HG03159 (cell line): ENCODE measurements around the gene PRAME.
"Not testable (repeated sequence)": the region's sequence is repeated elsewhere in the genome, so short reads cannot be mapped to it uniquely, and the experiment has no call there.

ENCODE experiments used
- ATAC-seq: cut with Tn5 transposase; IDR thresholded peaks from one replicate; pipeline ENCODE4 v1.9.1; 2021; ENCODE audit warnings: mild to moderate bottlenecking, moderate library complexity; ENCODE audit not compliant: unreplicated experiment

PRAME gene

DNA sequence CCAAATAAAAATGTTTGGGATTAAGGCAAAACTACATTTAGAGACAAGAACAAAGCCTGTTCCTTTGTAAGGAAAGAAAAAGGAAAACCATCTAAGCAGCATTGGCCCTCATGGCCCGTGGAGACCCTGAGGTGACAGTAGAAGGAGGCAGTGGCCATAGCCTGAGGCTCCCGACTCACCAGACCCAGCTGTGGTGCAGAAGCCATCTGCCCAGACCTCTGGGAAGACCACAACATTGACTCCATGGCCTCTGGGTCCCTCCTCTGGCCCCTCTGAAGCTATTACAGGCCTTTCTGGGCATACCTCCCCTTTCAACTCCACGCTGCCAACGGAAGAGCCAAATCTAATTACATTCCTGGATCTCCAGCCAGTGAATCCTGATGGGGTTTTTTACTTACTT, 6.4 kb downstream of the PRAME start:
- ATAC-seq: no peak

DNA sequence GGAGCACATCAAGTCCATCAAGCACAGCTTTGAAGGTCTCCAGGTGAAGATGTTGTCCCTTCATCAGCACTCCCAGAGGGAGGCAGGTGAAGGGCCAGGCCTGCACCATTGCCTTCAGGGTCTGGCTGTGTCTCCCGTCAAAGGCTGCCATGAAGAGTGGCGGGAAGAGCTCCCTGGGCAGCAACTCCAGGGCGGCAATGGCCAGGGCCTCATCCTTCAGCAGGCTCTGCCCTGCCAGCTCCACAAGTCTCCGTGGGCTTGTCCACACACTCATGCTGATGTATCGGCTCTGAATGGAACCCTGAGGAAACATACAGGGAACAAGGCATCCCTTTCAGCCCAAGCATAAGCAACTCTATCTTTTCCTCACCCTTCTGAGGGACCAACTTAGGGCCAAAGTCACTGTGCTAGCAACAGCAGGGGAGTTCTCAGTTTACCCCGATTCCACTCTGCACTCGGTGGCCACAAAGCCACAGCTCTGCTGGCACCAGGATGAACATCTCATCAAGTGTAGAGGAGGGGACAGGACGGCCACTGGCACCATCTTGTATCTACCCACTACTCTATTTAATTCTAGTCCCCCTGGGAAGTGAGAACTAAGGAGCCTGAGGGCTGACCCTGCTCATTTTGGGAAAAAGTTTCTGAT, 8.2 kb downstream of the PRAME start:
- no peak for ATAC-seq

DNA sequence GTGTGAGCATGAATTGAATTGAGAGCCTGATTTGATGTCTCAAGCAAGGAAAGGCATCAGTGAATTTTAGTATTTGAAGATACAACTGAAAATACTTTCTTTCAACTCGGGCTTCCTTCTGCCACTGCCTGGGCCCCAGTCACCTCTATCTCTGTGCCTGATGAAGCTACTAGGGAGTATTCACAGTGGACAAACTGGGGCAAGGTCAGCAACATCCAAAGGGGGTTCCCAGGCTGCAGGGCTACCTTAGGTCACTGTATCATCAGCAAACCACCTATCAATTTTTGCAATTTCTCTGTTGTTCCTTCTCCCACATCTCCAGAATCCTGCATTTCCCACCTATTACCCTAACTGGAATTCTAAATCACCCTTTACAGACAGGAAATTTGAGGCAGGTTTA, 10.2 kb downstream of the PRAME start:
- no peak for ATAC-seq

GRCh38 chr22:22548317-22548716, 10.7 kb downstream of the PRAME start:
- no peak for ATAC-seq

DNA sequence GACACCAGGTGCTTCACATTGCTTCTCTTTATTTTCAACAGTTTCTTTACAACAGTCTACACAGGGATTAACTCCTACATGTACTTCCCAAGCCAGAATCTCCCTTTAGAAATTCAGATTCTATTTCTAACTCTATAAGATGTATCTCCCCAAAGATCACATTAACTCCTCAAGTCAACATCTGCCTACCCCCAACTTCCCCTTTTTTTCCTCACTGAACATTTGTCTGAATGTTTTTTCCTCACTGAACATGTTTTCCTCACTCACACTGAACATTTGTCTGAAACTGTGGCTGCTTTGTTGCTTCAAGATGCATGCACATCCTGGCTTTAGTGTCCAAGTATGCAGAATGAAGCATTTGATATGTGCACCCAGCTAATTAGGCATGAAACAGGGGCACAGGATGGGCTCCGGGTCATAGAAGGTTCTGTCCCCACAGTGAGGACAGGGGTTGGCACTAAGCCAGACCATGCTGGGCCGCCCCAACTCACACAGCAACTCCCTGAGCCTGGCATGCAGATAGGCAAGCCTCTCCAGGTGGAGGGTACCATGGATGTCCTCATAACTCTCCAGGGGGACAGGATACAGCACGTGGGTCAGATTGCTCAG, 11.3 kb downstream of the PRAME start:
- no peak for ATAC-seq

DNA sequence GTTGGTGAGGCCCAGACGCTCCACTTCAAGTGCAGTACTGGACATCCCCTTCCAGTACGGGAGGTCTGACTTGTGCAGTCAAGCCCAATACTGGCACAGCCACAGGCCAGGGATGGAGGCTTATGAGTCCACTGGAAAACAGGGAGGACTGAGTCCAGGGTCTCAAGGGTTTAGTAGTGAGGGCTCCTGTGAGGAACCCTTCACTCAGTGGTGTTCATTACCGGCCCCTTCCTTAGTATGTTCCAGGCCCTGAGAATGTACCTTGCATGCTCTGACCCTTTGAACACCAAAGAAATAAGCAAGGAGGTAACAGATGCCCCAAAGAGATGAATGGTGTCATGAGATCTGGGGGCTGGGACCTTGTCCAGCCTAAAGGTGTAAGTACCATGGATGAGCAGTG, 11.8 kb downstream of the PRAME start:
- ATAC-seq: no peak

- no peak for ATAC-seq
These were observed 12.6 kb downstream of the PRAME start for GRCh38 chr22:22546490-22546889.

GRCh38 chr22:22545084-22545483, 14.0 kb downstream of the PRAME start:
- no peak for ATAC-seq

- no peak for ATAC-seq
These were observed 20.7 kb downstream of the PRAME start for GRCh38 chr22:22538226-22538989.

DNA sequence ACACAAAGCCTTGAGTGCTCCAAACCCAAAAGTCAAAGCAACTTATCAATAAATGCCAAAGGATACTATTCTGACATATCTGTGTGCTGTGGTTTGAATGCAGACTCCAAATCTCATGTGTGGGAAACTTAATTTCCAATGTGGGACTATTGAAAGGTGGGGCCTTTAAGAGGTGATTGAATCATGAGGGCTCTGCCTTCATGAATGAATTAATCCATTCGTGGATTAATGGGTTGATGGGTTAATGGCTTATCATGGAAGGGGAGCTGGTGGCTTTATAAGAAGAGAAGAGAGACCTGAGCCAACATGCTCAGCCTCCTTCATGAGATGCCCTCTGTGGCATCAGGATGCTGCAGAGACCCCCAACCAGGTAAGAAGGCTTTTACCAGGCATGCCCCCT, 22.1 kb downstream of the PRAME start:
- no peak for ATAC-seq

DNA sequence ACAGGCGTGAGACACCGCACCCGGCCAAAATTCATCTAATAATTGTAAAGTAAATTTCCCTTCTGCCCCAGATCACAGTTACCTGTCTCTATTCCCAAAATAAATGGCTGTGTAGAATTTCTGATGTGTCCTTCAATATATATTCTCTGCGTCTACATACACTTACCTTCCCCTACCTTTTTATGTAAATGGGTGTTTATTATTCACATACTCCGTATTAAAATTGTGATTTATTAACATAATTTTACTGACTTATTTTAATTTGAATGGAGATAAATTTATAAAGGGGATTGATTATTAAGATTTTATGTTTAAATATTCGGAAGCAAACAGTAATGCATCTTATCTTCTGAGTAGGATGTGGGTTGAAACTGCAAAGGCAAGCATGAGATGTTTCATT, 22.6 kb downstream of the PRAME start:
- ATAC-seq: no peak

GRCh38 chr22:22535662-22536061, 23.4 kb downstream of the PRAME start:
- ATAC-seq: no peak

DNA sequence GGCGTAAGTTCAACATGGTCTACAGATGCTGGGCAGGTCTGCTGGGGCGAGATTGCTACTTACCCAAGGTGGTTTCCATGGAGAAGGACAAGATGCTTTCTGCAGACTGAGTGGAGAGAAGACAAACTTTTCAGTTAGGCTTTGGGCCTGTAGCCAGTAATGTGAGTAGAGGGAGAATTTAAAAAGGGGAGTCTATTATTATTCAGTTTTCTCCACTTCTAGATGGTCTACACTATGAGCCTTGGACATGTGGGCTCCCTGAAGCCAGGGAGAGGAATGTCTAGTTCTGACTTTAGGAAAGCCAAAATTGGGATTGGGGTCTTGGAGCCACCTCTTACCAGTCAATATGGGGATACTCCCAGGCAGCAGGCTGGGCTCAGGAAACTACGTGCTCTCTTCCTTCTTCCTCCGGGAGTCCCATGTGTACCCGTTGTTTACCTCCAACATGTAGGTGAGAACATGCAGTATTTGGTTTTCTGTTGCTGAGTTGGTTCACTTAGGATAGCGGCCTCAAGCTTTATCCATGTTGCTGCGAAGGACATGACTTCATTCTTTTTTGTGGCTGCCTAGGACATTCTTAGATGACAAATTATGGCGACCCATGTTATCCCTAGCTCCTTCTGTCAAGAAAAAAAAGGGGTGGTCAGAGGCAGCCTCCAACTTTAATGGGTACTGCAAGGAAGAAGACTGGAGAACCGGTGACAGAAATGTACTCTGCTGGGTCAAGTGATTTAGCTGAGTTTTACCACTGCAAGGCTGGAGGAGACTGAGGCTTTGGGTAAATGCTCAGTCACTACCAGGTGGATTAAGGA, 24.3 kb downstream of the PRAME start:
- ATAC-seq: no peak

- no peak for ATAC-seq
These were observed 25.2 kb downstream of the PRAME start for GRCh38 chr22:22533863-22534262.

DNA sequence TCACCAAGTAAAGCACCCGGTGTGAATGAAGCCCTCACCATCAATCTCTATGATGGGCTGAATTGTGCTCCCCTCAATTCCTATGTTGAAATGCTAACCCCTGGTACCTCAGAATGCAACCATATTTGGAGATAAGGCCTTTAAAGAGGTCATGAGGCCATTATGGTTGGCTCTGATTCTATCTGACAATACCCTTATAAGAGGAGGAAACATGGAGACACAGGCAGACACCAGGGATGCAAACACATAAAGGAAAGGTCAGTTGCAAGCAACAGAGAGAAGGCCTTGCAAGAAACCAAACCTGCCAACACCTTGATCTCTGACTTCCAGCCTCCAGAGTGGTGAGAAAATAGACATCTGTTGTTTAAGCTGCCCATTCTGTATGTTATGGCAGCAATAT, 25.6 kb downstream of the PRAME start:
- no peak for ATAC-seq

DNA sequence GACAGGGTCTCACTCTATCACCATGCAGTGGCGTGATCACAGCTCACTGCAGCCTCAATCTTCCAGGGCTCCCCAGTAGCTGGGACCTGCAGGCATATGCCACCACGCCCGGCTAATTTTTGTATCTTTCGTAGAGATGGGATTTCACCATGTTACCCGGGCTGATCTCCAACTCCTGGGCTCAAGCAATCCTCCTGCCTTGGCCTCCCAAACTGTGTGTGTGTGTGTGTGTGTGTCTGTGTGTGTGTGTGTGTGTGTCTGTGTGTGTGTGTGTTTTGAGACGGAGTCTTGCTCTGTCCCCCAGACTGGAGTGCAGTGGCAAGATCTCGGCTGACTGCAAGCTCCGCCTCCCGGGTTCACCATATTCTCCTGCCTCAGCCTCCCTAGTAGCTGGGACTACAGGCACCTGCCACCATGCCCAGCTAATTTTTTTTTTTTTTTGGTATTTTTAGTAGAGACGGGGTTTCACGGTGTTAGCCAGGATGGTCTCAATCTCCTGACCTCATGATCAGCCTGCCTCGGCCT, 26.5 kb downstream of the PRAME start:
- not testable (repeated sequence) for ATAC-seq

- no peak for ATAC-seq
These were observed 27.1 kb downstream of the PRAME start for GRCh38 chr22:22531770-22532546.

DNA sequence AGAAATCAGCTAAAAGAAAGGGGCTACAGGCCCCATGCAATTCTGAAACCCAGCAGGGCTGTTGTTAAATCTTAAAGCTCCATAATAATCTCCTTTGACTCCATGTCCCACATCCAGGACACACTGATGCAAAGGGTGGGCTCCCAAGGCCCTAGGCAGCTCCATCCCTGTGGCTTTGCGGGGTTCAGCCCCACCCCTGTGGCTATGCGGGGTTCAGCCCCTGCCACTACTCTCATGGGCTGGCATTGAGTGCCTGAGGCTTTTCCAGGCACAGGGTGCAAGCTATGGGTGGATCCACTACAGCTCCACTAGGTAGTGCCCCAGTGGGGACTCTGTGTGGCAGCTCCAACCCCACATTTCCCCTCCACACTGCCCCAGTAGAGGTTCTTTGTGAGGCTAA, 30.3 kb downstream of the PRAME start:
- ATAC-seq: no peak

DNA sequence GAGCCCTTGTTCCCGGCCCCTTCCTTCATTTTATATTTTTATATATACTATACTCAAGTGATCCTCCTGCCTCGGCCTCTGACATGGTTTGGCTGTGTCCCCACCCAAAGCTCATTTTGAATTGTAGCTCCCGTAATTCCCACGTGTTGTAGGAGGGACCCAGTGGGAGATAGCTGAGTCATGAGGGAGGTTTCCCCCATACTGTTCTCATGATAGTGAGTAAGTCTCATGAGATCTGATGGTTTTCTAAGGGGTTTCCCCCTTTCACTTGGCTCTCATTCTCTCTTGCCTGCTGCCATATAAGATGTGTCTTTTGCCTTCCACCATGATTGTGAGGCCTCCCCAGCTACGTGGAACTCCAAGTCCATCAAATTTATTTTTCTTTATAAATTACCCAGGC, 31.8 kb downstream of the PRAME start:
- ATAC-seq: no peak

GRCh38 chr22:22526125-22526912, 32.7 kb downstream of the PRAME start:
- no peak for ATAC-seq
